Gastrocnemius medialis (tissue), 4 donors: Measurements from ENCODE around the gene HESX1.

Experiments
- POLR2A ChIP-seq, 2 donors: fragments of 450-650 bp; IDR thresholded peaks; one replicate each; pipeline ENCODE4 v1.6.1; 2017; ENCODE audit warnings: antibody characterized with exemption in 2 of 2, mild to moderate bottlenecking in 2 of 2, moderate library complexity in 2 of 2
- TF ChIP-seq, protein P1 (sequence below), 5 experiments: fragments of 450-650 bp in 3 of 5; fragments of 200-600 bp in 2 of 5; sonication (generic) in 2 of 5; IDR thresholded peaks in 4 of 5; conservative IDR thresholded peaks in 1 of 5; 1 replicate in 4 of 5; 2 replicates in 1 of 5; pipeline ENCODE4 v1.5.1; 2016 to 2019; ENCODE audit warnings: antibody characterized with exemption in 5 of 5, mild to moderate bottlenecking in 3 of 5, moderate library complexity in 3 of 5

- TF ChIP-seq, protein P1, sequence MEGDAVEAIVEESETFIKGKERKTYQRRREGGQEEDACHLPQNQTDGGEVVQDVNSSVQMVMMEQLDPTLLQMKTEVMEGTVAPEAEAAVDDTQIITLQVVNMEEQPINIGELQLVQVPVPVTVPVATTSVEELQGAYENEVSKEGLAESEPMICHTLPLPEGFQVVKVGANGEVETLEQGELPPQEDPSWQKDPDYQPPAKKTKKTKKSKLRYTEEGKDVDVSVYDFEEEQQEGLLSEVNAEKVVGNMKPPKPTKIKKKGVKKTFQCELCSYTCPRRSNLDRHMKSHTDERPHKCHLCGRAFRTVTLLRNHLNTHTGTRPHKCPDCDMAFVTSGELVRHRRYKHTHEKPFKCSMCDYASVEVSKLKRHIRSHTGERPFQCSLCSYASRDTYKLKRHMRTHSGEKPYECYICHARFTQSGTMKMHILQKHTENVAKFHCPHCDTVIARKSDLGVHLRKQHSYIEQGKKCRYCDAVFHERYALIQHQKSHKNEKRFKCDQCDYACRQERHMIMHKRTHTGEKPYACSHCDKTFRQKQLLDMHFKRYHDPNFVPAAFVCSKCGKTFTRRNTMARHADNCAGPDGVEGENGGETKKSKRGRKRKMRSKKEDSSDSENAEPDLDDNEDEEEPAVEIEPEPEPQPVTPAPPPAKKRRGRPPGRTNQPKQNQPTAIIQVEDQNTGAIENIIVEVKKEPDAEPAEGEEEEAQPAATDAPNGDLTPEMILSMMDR (IDR thresholded peaks at IDR 0.05 in 4 of 5, conservative IDR thresholded peaks at IDR 0.05 in 1 of 5) = no peak
- TF ChIP-seq POLR2A (IDR thresholded peaks at IDR 0.05) = peak; percentile 29 to 41
Measured at GRCh38 chr3:57164657-57165573, 34.9 kb downstream of the HESX1 start, which contains the start of gene IL17RD.
